PC-3 (cell line): ENCODE results near the gene TSNAXIP1. TPM values are rescaled to one million over a fixed set of nuclear protein-coding genes. Genes with fewer than 3 reads are reported as not detected.

Source experiments
- ATAC-seq: fragments of 200-7000 bp; cut with Tn5 transposase; 2 replicates; pipeline ENCODE4 v1.9.1; 2020; ENCODE audit warnings: mild to moderate bottlenecking, moderate library complexity
- BruUV-seq: library from RNA; stranded (reverse); fragments of 400-500 nt; replicated peaks from 2 replicates; lab custom pipeline; 2021; lab: Mats Ljungman, UMichigan
- CTCF ChIA-PET: fragments of 300-600 bp; sonication (Branson Sonifier 250); formaldehyde crosslinking; loops from one replicate; lab custom pipeline; 2022; ENCODE audit warnings: antibody characterized with exemption; lab: Charles Lee
- POLR2A ChIA-PET: fragments of 300-600 bp; sonication (Branson Sonifier 250); formaldehyde crosslinking; loops from one replicate; lab custom pipeline; 2022; ENCODE audit warnings: antibody characterized with exemption; ENCODE audit not compliant: unreplicated experiment; lab: Charles Lee
- DNase-seq: peaks from one replicate; pipeline ENCODE4 v3.0.0-alpha.2; 2015
- H2AFZ ChIP-seq: fragments of 300-600 bp; sonication (generic); 2 replicates; pipeline ENCODE4 v1.6.0; 2016; ENCODE audit warnings: antibody characterized with exemption, low read length
- H3F3A ChIP-seq: fragments of 300-600 bp; sonication (generic); one replicate; pipeline ENCODE4 v1.6.0; 2017; ENCODE audit warnings: antibody characterized with exemption, low read length, control low read depth, mild to moderate bottlenecking; ENCODE audit not compliant: unreplicated experiment
- H3K27ac ChIP-seq: fragments of 300-600 bp; sonication (generic); 2 replicates; pipeline ENCODE4 v1.5.1; 2016; ENCODE audit warnings: mild to moderate bottlenecking, low read length
- H3K27me3 ChIP-seq: fragments of 300-600 bp; sonication (generic); 2 replicates; pipeline ENCODE4 v1.6.1; 2016; ENCODE audit warnings: low read length, mixed read lengths
- H3K36me3 ChIP-seq: fragments of 300-600 bp; sonication (generic); 2 replicates; pipeline ENCODE4 v1.6.1; 2016; ENCODE audit warnings: low read depth, mixed run types, low read length, mixed read lengths
- H3K4me1 ChIP-seq: fragments of 300-600 bp; sonication (generic); 2 replicates; pipeline ENCODE4 v1.5.1; 2016; ENCODE audit warnings: low read length; ENCODE audit not compliant: insufficient read depth
- H3K4me2 ChIP-seq: fragments of 300-600 bp; sonication (generic); 2 replicates; pipeline ENCODE4 v1.6.0; 2016; ENCODE audit warnings: low read length
- H3K4me3 ChIP-seq: fragments of 300-600 bp; sonication (generic); 2 replicates; pipeline ENCODE4 v1.5.1; 2016; ENCODE audit warnings: mild to moderate bottlenecking, low read length, mixed read lengths
- H3K79me2 ChIP-seq: fragments of 300-600 bp; sonication (generic); 2 replicates; pipeline ENCODE4 v1.6.1; 2017; ENCODE audit warnings: low read length, mixed read lengths
- H3K9ac ChIP-seq: fragments of 300-600 bp; sonication (generic); 2 replicates; pipeline ENCODE4 v1.6.0; 2016; ENCODE audit warnings: mild to moderate bottlenecking, low read length
- H3K9me2 ChIP-seq: fragments of 300-600 bp; sonication (generic); replicated peaks from 2 replicates; pipeline ENCODE4 v1.6.1; 2016; ENCODE audit warnings: mixed run types, low read length, mixed read lengths
- H3K9me3 ChIP-seq: fragments of 300-600 bp; sonication (generic); 2 replicates; pipeline ENCODE4 v1.6.1; 2016; ENCODE audit warnings: low read length, mixed read lengths
- H4K20me1 ChIP-seq: fragments of 300-600 bp; sonication (generic); 2 replicates; pipeline ENCODE4 v1.6.1; 2016; ENCODE audit warnings: low read length, mixed read lengths
- CTCF ChIP-seq: fragments of 300-600 bp; sonication (generic); conservative IDR thresholded peaks from 2 replicates; pipeline ENCODE4 v1.5.1; 2017; ENCODE audit warnings: antibody characterized with exemption, low read depth, mild to moderate bottlenecking, low read length
- EZH2phosphoT487 ChIP-seq: fragments of 300-600 bp; sonication (generic); IDR thresholded peaks from 2 replicates; pipeline ENCODE4 v1.6.1; 2018; ENCODE audit warnings: mild to moderate bottlenecking, antibody characterized with exemption, low read length, borderline replicate concordance
- intact Hi-C: fragments of 100-400 bp; cut with micrococcal nuclease; formaldehyde crosslinking; loops from 2 replicates; pipeline ENCODE4 v1.9.0; 2023
- total RNA-seq: library from RNA; depleted of rRNA; stranded (reverse); fragments of >200 nt; gene quantifications from 2 replicates; pipeline ENCODE4 v1.2.3, GENCODE V29; 2014

Gene TSNAXIP1
- total RNA-seq, 1 experiment from 2014 or later = 0.44 TPM

- Histone ChIP-seq H3K27ac (peak within 1 kb of the TSS; percentile 83), H3K4me1 (peaks cover 31% of the 10 kb centered on the region), H3K9me2 (no peaks in the 10 kb centered on the region), H3K36me3 (no peaks in the 10 kb centered on the region), H3K27me3 (no peaks in the 10 kb centered on the region), H3K4me2 (peak within 1 kb of the TSS; percentile 90), H3F3A (no peaks in the 10 kb centered on the region), H4K20me1 (0 out of 2 replicates have a peak, but pooled peaks cover 9% of the 10 kb centered on the region), H3K9ac (peak within 1 kb of the TSS; percentile 81), H3K4me3 (peak within 1 kb of the TSS; percentile 89), H2AFZ (peak within 1 kb of the TSS; percentile 99), H3K79me2 (peaks cover 40% of the 10 kb centered on the region), H3K9me3 (no peaks in the 10 kb centered on the region)
- BruUV-seq = no TSS peak
- ATAC-seq (peak; percentile 54), DNase-seq (peak; percentile 94)
- POLR2A ChIA-PET = no interaction called here
- CTCF ChIA-PET = no interaction called here
- intact Hi-C loops = loop anchor here (5.0 kb wide), 1 partner anchor 85 kb away; no protein-coding TSS in a partner anchor
- no peak for TF ChIP-seq EZH2phosphoT487
- TF ChIP-seq CTCF = peak; percentile 63
These were observed 35.3 kb downstream of the TSNAXIP1 start, which contains the start of gene THAP11 for GRCh38 chr16:67841816-67842508. THAP11 (plus strand) TSS chr16:67842320; CDS start chr16:67842555, 235 bp downstream.

GRCh38 chr16:67842509-67843342 is 36.0 kb downstream of the TSNAXIP1 start:
- no peaks in the 10 kb centered on the region for H3F3A ChIP-seq
- peak overlapping the region; percentile 81 for H3K9ac ChIP-seq
- peaks cover 47% of the 10 kb centered on the region for H3K79me2 ChIP-seq
- peaks cover 32% of the 10 kb centered on the region for H3K4me1 ChIP-seq
- DNase-seq (peak; percentile 34), ATAC-seq (peak; percentile 21)
- no peaks in the 10 kb centered on the region for H3K36me3 ChIP-seq
- BruUV-seq = no TSS peak
- peaks cover 10% of the 10 kb centered on the region; the same call in 1 of the 2 replicates for H4K20me1 ChIP-seq
- H3K4me2 ChIP-seq = peak overlapping the region; percentile 90
- peak overlapping the region; percentile 89 for H3K4me3 ChIP-seq
- peak overlapping the region; percentile 99 for H2AFZ ChIP-seq
- ChIA-PET POLR2A (no interaction called here), CTCF (interaction anchor here (0.6 kb wide), 1 partner anchor 15 kb away, joined by 4 read pairs; no protein-coding TSS in a partner anchor)
- no peaks in the 10 kb centered on the region for H3K27me3 ChIP-seq
- TF ChIP-seq EZH2phosphoT487 = no peak
- TF ChIP-seq CTCF = peak; percentile 47
- intact Hi-C loops = loop anchor here (5.0 kb wide), 1 partner anchor 85 kb away; no protein-coding TSS in a partner anchor
- H3K9me3 ChIP-seq = no peaks in the 10 kb centered on the region
- H3K27ac ChIP-seq = peak overlapping the region; percentile 83
- H3K9me2 ChIP-seq = no peaks in the 10 kb centered on the region
